Natural killer cell (primary cell): ENCODE measurements around the gene CAMTA1. TPM values are rescaled to one million over a fixed set of nuclear protein-coding genes. Genes with fewer than 3 reads are reported as not detected.

Experiments used
- ATAC-seq, 3 donors: fragments of 150-1000 bp in 2 of 3; fragments of 200-7000 bp in 1 of 3; cut with Tn5 transposase; 1 replicate in 1 of 3; 2 replicates in 2 of 3; pipeline ENCODE4 v1.10.0; 2021; ENCODE audit warnings: mild to moderate bottlenecking in 2 of 3, moderate library complexity in 2 of 3
- DNase-seq, 2 donors: peaks; one replicate each; pipeline versions ENCODE4 v3.0.0 to v3.0.0-alpha.2; 2013 to 2021; ENCODE audit warnings: mixed read lengths in 1 of 2
- H3K27ac ChIP-seq: one replicate; pipeline ENCODE4 v1.5.1; 2013; ENCODE audit warnings: mild to moderate bottlenecking, low read length
- H3K27me3 ChIP-seq: one replicate; pipeline ENCODE4 v1.6.1; 2013; ENCODE audit warnings: low read length; ENCODE audit not compliant: control insufficient read depth, insufficient read depth
- H3K36me3 ChIP-seq: one replicate; pipeline ENCODE4 v1.6.1; 2013; ENCODE audit warnings: low read length; ENCODE audit not compliant: control insufficient read depth, insufficient read depth
- H3K4me1 ChIP-seq: one replicate; pipeline ENCODE4 v1.6.1; 2013; ENCODE audit warnings: low read length; ENCODE audit not compliant: control insufficient read depth, insufficient read depth
- H3K4me3 ChIP-seq: one replicate; pipeline ENCODE4 v1.5.1; 2013; ENCODE audit warnings: low read length
- H3K9me3 ChIP-seq: one replicate; pipeline ENCODE4 v1.6.1; 2013; ENCODE audit warnings: low read length; ENCODE audit not compliant: control insufficient read depth, insufficient read depth
- H3K27ac Mint-ChIP-seq, 2 donors: one replicate each; pipeline ENCODE4 v1.8.0; 2022; ENCODE audit warnings: mild to moderate bottlenecking in 2 of 2, mixed read lengths in 2 of 2, moderate library complexity in 1 of 2
- H3K27me3 Mint-ChIP-seq, 2 donors: one replicate each; pipeline ENCODE4 v1.8.0; 2022; ENCODE audit warnings: low read depth in 2 of 2, mixed read lengths in 2 of 2
- H3K36me3 Mint-ChIP-seq: one replicate; pipeline ENCODE4 v1.8.0; 2022; ENCODE audit warnings: mixed read lengths
- H3K4me1 Mint-ChIP-seq, 2 donors: one replicate each; pipeline ENCODE4 v1.8.0; 2022; ENCODE audit warnings: mixed read lengths in 2 of 2
- H3K4me3 Mint-ChIP-seq: one replicate; pipeline ENCODE4 v1.8.0; 2022; ENCODE audit warnings: mild to moderate bottlenecking, moderate library complexity, mixed read lengths
- H3K9me3 Mint-ChIP-seq, 2 donors: one replicate each; pipeline ENCODE4 v1.8.0; 2022; ENCODE audit warnings: mixed read lengths in 2 of 2
- WGBS: methylation state at CpG from one replicate; pipeline ENCODE4 v1.1.7; 2013; ENCODE audit warnings: missing lambda C conversion rate; ENCODE audit not compliant: insufficient coverage; 5-methylcytosine and 5-hydroxymethylcytosine counted together
- intact Hi-C: fragments of 100-400 bp; cut with micrococcal nuclease; formaldehyde crosslinking; loops from one replicate; pipeline ENCODE4 v1.14.2; 2022
- total RNA-seq, 4 donors: library from RNA; stranded (reverse); fragments of 120-200 nt in 1 of 4; gene quantifications; one replicate each; pipeline versions ENCODE4 v1.2.3 to v1.2.4, GENCODE V29; 2013 to 2022
- TF ChIP-seq, protein P1 (sequence below): fragments of 200-600 bp; IDR thresholded peaks from one replicate; pipeline ENCODE4 v1.8.0; 2022; ENCODE audit warnings: antibody characterized with exemption

The CAMTA1 gene
- total RNA-seq, 3 donors from 2014 or later (not counting 1 experiment from before 2014, with no cell fraction given): 40.6 to 53.3 (median 44.9) TPM

DNA sequence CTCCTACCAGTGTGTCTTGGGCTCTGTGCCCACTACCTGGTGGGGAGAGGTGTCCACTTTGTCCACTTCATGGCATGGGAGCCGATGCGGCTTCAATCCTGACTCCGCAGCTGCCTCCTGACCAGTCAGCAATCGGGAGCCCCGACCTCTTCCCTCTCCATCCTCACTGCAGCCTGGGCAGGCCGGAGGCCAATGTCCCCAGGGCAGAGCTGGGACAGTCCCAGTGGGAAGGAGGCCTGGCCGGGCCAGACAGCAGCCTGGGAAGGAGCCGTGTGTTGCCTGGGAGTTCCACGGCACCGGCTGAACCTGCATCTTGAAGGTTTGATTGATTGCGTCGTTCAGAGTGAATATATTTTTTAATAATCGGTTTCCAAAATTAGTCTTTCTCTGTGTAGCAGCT lies 654.9 kb downstream of the CAMTA1 start:
- TF ChIP-seq, protein P1, sequence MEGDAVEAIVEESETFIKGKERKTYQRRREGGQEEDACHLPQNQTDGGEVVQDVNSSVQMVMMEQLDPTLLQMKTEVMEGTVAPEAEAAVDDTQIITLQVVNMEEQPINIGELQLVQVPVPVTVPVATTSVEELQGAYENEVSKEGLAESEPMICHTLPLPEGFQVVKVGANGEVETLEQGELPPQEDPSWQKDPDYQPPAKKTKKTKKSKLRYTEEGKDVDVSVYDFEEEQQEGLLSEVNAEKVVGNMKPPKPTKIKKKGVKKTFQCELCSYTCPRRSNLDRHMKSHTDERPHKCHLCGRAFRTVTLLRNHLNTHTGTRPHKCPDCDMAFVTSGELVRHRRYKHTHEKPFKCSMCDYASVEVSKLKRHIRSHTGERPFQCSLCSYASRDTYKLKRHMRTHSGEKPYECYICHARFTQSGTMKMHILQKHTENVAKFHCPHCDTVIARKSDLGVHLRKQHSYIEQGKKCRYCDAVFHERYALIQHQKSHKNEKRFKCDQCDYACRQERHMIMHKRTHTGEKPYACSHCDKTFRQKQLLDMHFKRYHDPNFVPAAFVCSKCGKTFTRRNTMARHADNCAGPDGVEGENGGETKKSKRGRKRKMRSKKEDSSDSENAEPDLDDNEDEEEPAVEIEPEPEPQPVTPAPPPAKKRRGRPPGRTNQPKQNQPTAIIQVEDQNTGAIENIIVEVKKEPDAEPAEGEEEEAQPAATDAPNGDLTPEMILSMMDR: no peak
- DNase-seq (no peak), ATAC-seq (no peak)
- no peaks in the 10 kb centered on the region for H3K4me1 ChIP-seq
- Mint-ChIP-seq H3K27me3 (no peaks in the 10 kb centered on the region), H3K36me3 (no peaks in the 10 kb centered on the region), H3K9me3 (no peaks in the 10 kb centered on the region), H3K27ac (no peak overlapping the region), H3K4me1 (no peaks in the 10 kb centered on the region), H3K4me3 (no peak overlapping the region)
- no peak overlapping the region for H3K27ac ChIP-seq
- intact Hi-C loops: no loop called here
- H3K27me3 ChIP-seq: no peaks in the 10 kb centered on the region
- no peaks in the 10 kb centered on the region for H3K9me3 ChIP-seq
- WGBS: 91% methylated on average over 13 of the region's 13 CpGs
- no peaks in the 10 kb centered on the region for H3K36me3 ChIP-seq
- no peak overlapping the region for H3K4me3 ChIP-seq

DNA sequence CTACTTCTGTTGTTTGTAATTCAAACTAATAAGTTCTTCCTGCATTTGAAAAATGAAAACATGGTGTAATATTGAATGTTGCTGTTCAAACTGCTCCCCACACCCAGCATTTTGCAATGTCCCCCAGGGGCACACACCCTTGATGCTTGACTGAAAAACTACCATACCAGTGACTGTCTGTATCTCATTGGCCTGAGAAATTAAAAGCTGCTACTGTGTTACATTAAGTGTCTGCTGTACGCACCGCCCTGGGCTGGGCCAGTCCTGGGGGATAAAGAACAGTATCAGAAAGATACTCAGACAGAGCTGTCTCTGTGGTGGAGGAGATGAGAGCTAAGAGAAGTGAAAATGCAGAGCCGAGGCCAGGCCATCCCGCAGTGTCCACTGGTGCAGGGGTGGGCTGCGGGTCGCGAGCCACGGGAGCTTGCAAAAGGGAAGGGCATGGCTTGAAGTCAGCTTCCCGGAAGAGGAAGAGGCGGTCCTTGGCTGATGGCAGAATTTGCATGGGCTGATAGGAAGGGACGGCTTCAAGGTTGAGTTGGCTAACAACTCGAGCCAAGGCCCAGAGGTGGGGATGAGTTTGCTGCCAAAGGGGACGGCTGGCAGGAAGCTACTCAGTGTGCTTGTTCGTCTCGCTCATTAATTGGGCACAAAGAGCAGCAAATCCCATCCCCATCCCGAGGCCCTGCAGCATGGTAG lies 656.0 kb downstream of the CAMTA1 start:
- Mint-ChIP-seq H3K4me1 (no peaks in the 10 kb centered on the region), H3K27ac (no peak overlapping the region), H3K9me3 (no peaks in the 10 kb centered on the region), H3K4me3 (no peak overlapping the region), H3K27me3 (no peaks in the 10 kb centered on the region), H3K36me3 (no peaks in the 10 kb centered on the region)
- TF ChIP-seq, protein P1: no peak
- Histone ChIP-seq H3K4me1 (no peaks in the 10 kb centered on the region), H3K9me3 (no peaks in the 10 kb centered on the region), H3K4me3 (no peak overlapping the region), H3K36me3 (no peaks in the 10 kb centered on the region), H3K27ac (no peak overlapping the region), H3K27me3 (no peaks in the 10 kb centered on the region)
- WGBS: 89% methylated on average over 16 of the region's 16 CpGs
- DNase-seq: no peak
- intact Hi-C loops: no loop called here
- no peak for ATAC-seq

DNA sequence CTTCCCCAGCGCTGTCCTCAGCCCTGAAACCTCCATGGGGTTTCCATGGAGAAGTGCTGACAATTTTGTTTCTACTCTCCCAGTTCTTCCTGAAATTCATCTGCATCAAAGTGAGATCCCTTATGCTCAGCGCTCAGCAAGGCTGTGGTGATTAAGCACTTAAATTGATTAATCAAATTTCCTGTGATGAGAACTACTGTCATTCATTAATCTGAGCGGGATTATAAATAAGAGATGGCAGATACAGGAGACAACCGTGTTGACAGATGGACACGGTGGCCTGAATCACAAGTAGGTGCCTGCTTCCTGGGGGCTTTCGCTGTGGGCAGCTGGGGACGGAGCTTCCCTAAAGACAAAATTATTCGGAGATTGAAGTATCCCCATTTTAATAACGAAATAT lies 656.8 kb downstream of the CAMTA1 start:
- Mint-ChIP-seq H3K27me3 (no peaks in the 10 kb centered on the region), H3K4me3 (no peak overlapping the region), H3K9me3 (no peaks in the 10 kb centered on the region), H3K27ac (no peak overlapping the region), H3K4me1 (no peaks in the 10 kb centered on the region), H3K36me3 (no peaks in the 10 kb centered on the region)
- Histone ChIP-seq H3K27me3 (no peaks in the 10 kb centered on the region), H3K36me3 (no peaks in the 10 kb centered on the region), H3K9me3 (no peaks in the 10 kb centered on the region), H3K4me1 (no peaks in the 10 kb centered on the region), H3K4me3 (no peak overlapping the region), H3K27ac (no peak overlapping the region)
- intact Hi-C loops: no loop called here
- ATAC-seq (no peak), DNase-seq (no peak)
- TF ChIP-seq, protein P1: no peak
- WGBS: 90% methylated on average over 9 of the region's 9 CpGs

DNA sequence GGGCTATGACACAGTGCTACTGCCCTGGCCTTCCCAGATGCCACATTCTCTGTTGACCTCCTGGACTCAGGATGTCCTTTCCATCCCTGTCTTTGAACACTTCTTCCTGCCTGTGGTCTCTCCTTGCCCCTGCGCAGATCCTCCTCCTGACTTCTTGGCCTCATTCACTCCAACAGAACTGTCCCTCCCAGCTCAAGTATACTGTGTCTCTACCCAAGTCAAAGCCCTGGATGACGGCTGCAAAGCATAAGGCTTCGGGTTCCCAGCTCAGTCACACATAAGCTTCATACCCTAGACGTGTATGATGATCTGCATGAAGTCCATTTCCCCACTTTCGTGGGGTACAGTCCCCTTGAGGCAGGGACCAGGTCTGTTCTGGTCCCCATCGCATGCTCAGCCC lies 657.7 kb downstream of the CAMTA1 start:
- H3K27ac ChIP-seq: no peak overlapping the region
- TF ChIP-seq, protein P1: no peak

More for the DNA sequence above, 657.7 kb downstream of the CAMTA1 start:
- H3K4me3 Mint-ChIP-seq: no peak overlapping the region
- H3K4me3 ChIP-seq: no peak overlapping the region
- WGBS: 84% methylated on average over 6 of the region's 6 CpGs
- no peak overlapping the region for H3K27ac Mint-ChIP-seq
- intact Hi-C loops: no loop called here
- H3K27me3 Mint-ChIP-seq: no peaks in the 10 kb centered on the region
- no peaks in the 10 kb centered on the region for H3K27me3 ChIP-seq
- H3K4me1 Mint-ChIP-seq: no peaks in the 10 kb centered on the region
- no peaks in the 10 kb centered on the region for H3K36me3 Mint-ChIP-seq
- no peaks in the 10 kb centered on the region for H3K36me3 ChIP-seq
- no peaks in the 10 kb centered on the region for H3K4me1 ChIP-seq
- no peaks in the 10 kb centered on the region for H3K9me3 Mint-ChIP-seq
- DNase-seq: no peak
- ATAC-seq: no peak
- no peaks in the 10 kb centered on the region for H3K9me3 ChIP-seq
